ENCODE data around the gene WDR45. TPM values are rescaled to one million over a fixed set of nuclear protein-coding genes. Genes with fewer than 3 reads are reported as not detected.

The WDR45 gene
- total RNA-seq, 6 donors from 2014 or later = 55.9 to 165 (median 74.2) TPM

DNA sequence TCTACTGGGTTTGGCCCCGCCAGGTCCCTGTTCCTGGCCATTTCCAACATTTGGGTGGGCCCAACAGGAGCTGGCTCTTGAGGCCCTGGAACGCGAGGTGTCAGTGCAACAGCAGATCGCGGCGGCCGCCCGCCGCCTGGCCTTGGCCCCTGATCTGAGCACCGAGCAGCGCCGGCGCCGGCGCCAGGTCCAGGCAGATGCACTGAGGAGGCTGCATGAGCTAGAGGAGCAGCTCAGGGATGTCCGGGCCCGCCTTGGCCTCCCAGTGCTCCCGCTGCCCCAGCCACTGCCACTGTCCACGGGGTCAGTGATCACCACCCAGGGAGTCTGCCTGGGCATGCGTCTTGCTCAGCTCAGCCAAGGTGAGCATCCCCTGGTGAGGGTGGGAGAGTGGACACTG lies 15.4 kb downstream of the WDR45 start:
- TF ChIP-seq, protein P1, sequence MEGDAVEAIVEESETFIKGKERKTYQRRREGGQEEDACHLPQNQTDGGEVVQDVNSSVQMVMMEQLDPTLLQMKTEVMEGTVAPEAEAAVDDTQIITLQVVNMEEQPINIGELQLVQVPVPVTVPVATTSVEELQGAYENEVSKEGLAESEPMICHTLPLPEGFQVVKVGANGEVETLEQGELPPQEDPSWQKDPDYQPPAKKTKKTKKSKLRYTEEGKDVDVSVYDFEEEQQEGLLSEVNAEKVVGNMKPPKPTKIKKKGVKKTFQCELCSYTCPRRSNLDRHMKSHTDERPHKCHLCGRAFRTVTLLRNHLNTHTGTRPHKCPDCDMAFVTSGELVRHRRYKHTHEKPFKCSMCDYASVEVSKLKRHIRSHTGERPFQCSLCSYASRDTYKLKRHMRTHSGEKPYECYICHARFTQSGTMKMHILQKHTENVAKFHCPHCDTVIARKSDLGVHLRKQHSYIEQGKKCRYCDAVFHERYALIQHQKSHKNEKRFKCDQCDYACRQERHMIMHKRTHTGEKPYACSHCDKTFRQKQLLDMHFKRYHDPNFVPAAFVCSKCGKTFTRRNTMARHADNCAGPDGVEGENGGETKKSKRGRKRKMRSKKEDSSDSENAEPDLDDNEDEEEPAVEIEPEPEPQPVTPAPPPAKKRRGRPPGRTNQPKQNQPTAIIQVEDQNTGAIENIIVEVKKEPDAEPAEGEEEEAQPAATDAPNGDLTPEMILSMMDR (IDR thresholded peaks at IDR 0.05) = no peak
- TF ChIP-seq POLR2A (IDR thresholded peaks at IDR 0.05) (no peak), EP300 (IDR thresholded peaks at IDR 0.05) (no peak), POLR2AphosphoS5 (IDR thresholded peaks at IDR 0.05) (no peak)
- H3K4me3 ChIP-seq = no peak overlapping the region
- WGBS, 2 donors = 94 to 100% methylated on average over 10 to 17 of the region's 20 CpGs
- H3K4me1 ChIP-seq = peaks cover 0 to 6% (median 0%) of the 10 kb centered on the region in 4 donors
- no peaks in the 10 kb centered on the region for H3K27me3 ChIP-seq
- ATAC-seq (ENCODE audit: low FRiP score in 2 of 2) = no peak
- DNase-seq = peak in 1 of 2 donors; percentile 72
- H3K36me3 ChIP-seq = peaks cover 0 to 39% (median 3%) of the 10 kb centered on the region in 4 donors
- no peaks in the 10 kb centered on the region for H3K9me3 ChIP-seq
- H3K27ac ChIP-seq = no peak overlapping the region

DNA sequence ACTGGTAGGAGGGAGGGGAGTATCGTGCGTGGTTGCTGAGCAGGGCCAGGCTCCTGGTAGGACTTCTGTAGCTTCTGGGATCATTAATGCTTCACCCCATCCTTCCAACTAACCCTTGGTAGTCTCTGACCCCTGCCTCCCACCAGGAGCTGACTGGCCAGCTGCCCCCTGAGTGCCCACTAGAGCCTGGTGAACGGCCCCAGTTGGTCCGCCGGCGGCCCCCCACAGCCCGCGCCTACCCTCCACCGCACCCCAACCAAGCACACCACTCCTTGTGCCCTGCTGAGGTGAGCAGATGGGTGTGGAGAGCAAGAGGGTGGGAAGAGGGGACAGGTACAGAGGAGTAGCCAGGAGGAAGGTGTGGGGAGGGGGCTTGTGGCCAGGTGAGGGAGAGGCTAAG lies 16.0 kb downstream of the WDR45 start:
- no peaks in the 10 kb centered on the region for H3K9me3 ChIP-seq
- TF ChIP-seq, protein P1 (IDR thresholded peaks at IDR 0.05) = no peak
- no peak for TF ChIP-seq POLR2A (IDR thresholded peaks at IDR 0.05)
- no peak for TF ChIP-seq POLR2AphosphoS5 (IDR thresholded peaks at IDR 0.05)
- no peak for TF ChIP-seq EP300 (IDR thresholded peaks at IDR 0.05)
- H3K27me3 ChIP-seq = no peaks in the 10 kb centered on the region
- H3K27ac ChIP-seq = no peak overlapping the region
- 99 to 100% methylated on average over 1 to 9 of the region's 9 CpGs for WGBS, 2 donors
- no peak for ATAC-seq (ENCODE audit: low FRiP score in 2 of 2)
- no peak for DNase-seq
- no peak overlapping the region for H3K4me3 ChIP-seq
- peaks cover 0 to 6% (median 0%) of the 10 kb centered on the region in 4 donors for H3K4me1 ChIP-seq
- peaks cover 0 to 39% (median 3%) of the 10 kb centered on the region in 4 donors for H3K36me3 ChIP-seq

GRCh38 chrX:49061916-49062315 lies 17.8 kb downstream of the WDR45 start:
- WGBS, 2 donors = 89% methylated on average over 10 of the region's 10 CpGs; no CpG with 5 or more reads in 1 of the 2 donors
- no peak for DNase-seq
- H3K27me3 ChIP-seq = no peaks in the 10 kb centered on the region

GRCh38 chrX:49061490-49061889 lies 18.2 kb downstream of the WDR45 start:
- no peaks in the 10 kb centered on the region for H3K9me3 ChIP-seq
- peaks cover 0 to 6% (median 0%) of the 10 kb centered on the region in 4 donors for H3K4me1 ChIP-seq
- DNase-seq (no peak), ATAC-seq (ENCODE audit: low FRiP score in 2 of 2) (no peak)
- peaks cover 0 to 29% (median 3%) of the 10 kb centered on the region in 4 donors for H3K36me3 ChIP-seq
- TF ChIP-seq POLR2A (IDR thresholded peaks at IDR 0.05) (no peak), EP300 (IDR thresholded peaks at IDR 0.05) (no peak), POLR2AphosphoS5 (IDR thresholded peaks at IDR 0.05) (no peak)
- TF ChIP-seq, protein P1 (IDR thresholded peaks at IDR 0.05) = no peak
- 83 to 90% methylated on average over 7 of the region's 7 CpGs for WGBS, 2 donors
- H3K4me3 ChIP-seq = no peak overlapping the region
- no peaks in the 10 kb centered on the region for H3K27me3 ChIP-seq
- no peak overlapping the region for H3K27ac ChIP-seq

More at GRCh38 chrX:49061916-49062315, 17.8 kb downstream of the WDR45 start:
- no peak overlapping the region for H3K27ac ChIP-seq
- H3K4me3 ChIP-seq = no peak overlapping the region
- peaks cover 0 to 6% (median 0%) of the 10 kb centered on the region in 4 donors for H3K4me1 ChIP-seq
- H3K9me3 ChIP-seq = no peaks in the 10 kb centered on the region
- TF ChIP-seq EP300 (IDR thresholded peaks at IDR 0.05) (no peak), POLR2A (IDR thresholded peaks at IDR 0.05) (no peak), POLR2AphosphoS5 (IDR thresholded peaks at IDR 0.05) (no peak)
- TF ChIP-seq, protein P1 (IDR thresholded peaks at IDR 0.05) = no peak
- no peak for ATAC-seq (ENCODE audit: low FRiP score in 2 of 2)
- H3K36me3 ChIP-seq = peaks cover 0 to 29% (median 3%) of the 10 kb centered on the region in 4 donors

DNA sequence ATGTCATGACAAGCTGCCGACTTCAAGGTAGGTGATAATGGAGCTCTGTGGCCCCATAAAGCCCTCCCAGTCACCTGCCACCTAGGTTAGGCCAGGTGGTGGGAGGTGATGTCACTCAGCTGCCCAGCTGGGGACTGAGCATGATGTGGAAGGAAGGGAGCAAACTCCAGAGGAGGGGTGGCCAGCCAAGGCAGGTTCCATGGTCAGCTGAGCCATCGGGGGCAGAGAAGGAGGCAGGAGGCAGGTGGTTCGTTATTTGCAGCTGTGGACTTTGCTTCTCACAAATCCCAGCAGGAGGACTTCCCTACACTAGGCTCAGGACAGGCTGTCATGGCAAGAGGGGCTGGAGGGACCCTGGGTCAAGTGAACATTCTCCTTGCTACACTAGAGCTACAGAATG lies 18.8 kb downstream of the WDR45 start:
- TF ChIP-seq POLR2A (IDR thresholded peaks at IDR 0.05) = no peak
- TF ChIP-seq EP300 (IDR thresholded peaks at IDR 0.05) = no peak
- TF ChIP-seq, protein P1 (IDR thresholded peaks at IDR 0.05) = no peak
- TF ChIP-seq POLR2AphosphoS5 (IDR thresholded peaks at IDR 0.05) = no peak
- peaks cover 0 to 6% (median 0%) of the 10 kb centered on the region in 4 donors for H3K4me1 ChIP-seq
- no peaks in the 10 kb centered on the region for H3K27me3 ChIP-seq
- no peak for ATAC-seq (ENCODE audit: low FRiP score in 2 of 2)
- WGBS, 2 donors = 84 to 100% methylated on average over 2 to 3 of the region's 3 CpGs
- no peaks in the 10 kb centered on the region for H3K9me3 ChIP-seq
- H3K36me3 ChIP-seq = peaks cover 0 to 28% (median 3%) of the 10 kb centered on the region in 4 donors
- no peak overlapping the region for H3K27ac ChIP-seq
- DNase-seq = no peak
- no peak overlapping the region for H3K4me3 ChIP-seq
